A673 (cell line): ENCODE results near the gene SSBP3. TPM values are rescaled to one million over a fixed set of nuclear protein-coding genes. Genes with fewer than 3 reads are reported as not detected.

Experiments used
- BruUV-seq: library from RNA; stranded (reverse); fragments of 400-500 nt; replicated peaks from 2 replicates; lab custom pipeline; 2021; lab: Mats Ljungman, UMichigan
- CTCF ChIA-PET: fragments of 300-600 bp; sonication (Branson Sonifier 250); formaldehyde crosslinking; loops from one replicate; lab custom pipeline; 2022; ENCODE audit warnings: antibody characterized with exemption; lab: Charles Lee
- POLR2A ChIA-PET: fragments of 300-600 bp; sonication (Branson Sonifier 250); formaldehyde crosslinking; loops from one replicate; lab custom pipeline; 2022; ENCODE audit warnings: antibody characterized with exemption; ENCODE audit not compliant: low non-redundant PET; lab: Charles Lee
- DNase-seq: peaks from one replicate; pipeline ENCODE4 v3.0.0-alpha.2; 2015; ENCODE audit warnings: low spot score
- H3K27ac ChIP-seq: fragments of 200-600 bp; sonication (generic); 2 replicates; pipeline ENCODE4 v1.5.1; 2016; ENCODE audit warnings: mixed run types, low read depth, mild to moderate bottlenecking, mixed read lengths, antibody characterized with exemption, low read length; ENCODE audit not compliant: poor library complexity, severe bottlenecking
- H3K27me3 ChIP-seq: fragments of 200-600 bp; sonication (generic); replicated peaks from 2 replicates; pipeline ENCODE4 v1.6.1; 2017; ENCODE audit warnings: mixed run types, low read depth, mild to moderate bottlenecking, mixed read lengths, antibody characterized with exemption, low read length; ENCODE audit not compliant: insufficient read depth, poor library complexity
- H3K36me3 ChIP-seq: fragments of 200-600 bp; sonication (generic); 2 replicates; pipeline ENCODE4 v1.6.1; 2016; ENCODE audit warnings: mixed run types, mild to moderate bottlenecking, mixed read lengths, antibody characterized with exemption, low read length; ENCODE audit not compliant: insufficient read depth, poor library complexity, severe bottlenecking
- H3K4me1 ChIP-seq: fragments of 200-600 bp; sonication (generic); 2 replicates; pipeline ENCODE4 v1.6.1; 2017; ENCODE audit warnings: mixed run types, mild to moderate bottlenecking, mixed read lengths, antibody characterized with exemption, low read length; ENCODE audit not compliant: insufficient read depth, poor library complexity, severe bottlenecking
- H3K4me3 ChIP-seq: fragments of 200-600 bp; sonication (generic); 2 replicates; pipeline ENCODE4 v1.5.1; 2016; ENCODE audit warnings: low read depth, mixed run types, mild to moderate bottlenecking, mixed read lengths, low read length; ENCODE audit not compliant: poor library complexity, severe bottlenecking
- H3K9me3 ChIP-seq: fragments of 200-600 bp; sonication (generic); 2 replicates; pipeline ENCODE4 v1.6.1; 2016; ENCODE audit warnings: mixed run types, low read depth, mild to moderate bottlenecking, mixed read lengths, antibody characterized with exemption, low read length; ENCODE audit not compliant: poor library complexity, severe bottlenecking
- CTCF ChIP-seq: fragments of 300-800, 200-600 bp; sonication (generic); conservative IDR thresholded peaks from 2 replicates; pipeline ENCODE4 v1.5.1; 2017; ENCODE audit warnings: low read depth, mild to moderate bottlenecking, antibody characterized with exemption, low read length, moderate library complexity, mixed read lengths
- EZH2 ChIP-seq: fragments of 200-600 bp; sonication (generic); IDR thresholded peaks from 2 replicates; pipeline ENCODE4 v1.6.1; 2017; ENCODE audit warnings: borderline replicate concordance, low read depth, mild to moderate bottlenecking, mixed read lengths, antibody characterized with exemption, low read length; ENCODE audit not compliant: poor library complexity, severe bottlenecking
- intact Hi-C: fragments of 100-400 bp; cut with micrococcal nuclease; formaldehyde crosslinking; loops from one replicate; pipeline ENCODE4 v1.10.0; 2022; ENCODE audit not compliant: unreplicated experiment
- total RNA-seq: library from RNA; stranded (reverse); gene quantifications from 2 replicates; pipeline ENCODE4 v1.2.3, GENCODE V29; 2021

The SSBP3 gene
- total RNA-seq, 1 experiment from 2014 or later: 43.0 TPM

GRCh38 chr1:54331091-54331772 lies 75.0 kb downstream of the SSBP3 start:
- Histone ChIP-seq H3K36me3 (no peaks in the 10 kb centered on the region), H3K27ac (no peak overlapping the region), H3K27me3 (no peaks in the 10 kb centered on the region), H3K4me1 (peaks cover 48% of the 10 kb centered on the region), H3K4me3 (no peak overlapping the region), H3K9me3 (no peaks in the 10 kb centered on the region)
- no TSS peak for BruUV-seq
- TF ChIP-seq EZH2 (no peak), CTCF (no peak)
- intact Hi-C loops: no loop called here
- CTCF ChIA-PET: no interaction called here
- POLR2A ChIA-PET: no interaction called here
- peak; percentile 24 for DNase-seq

DNA sequence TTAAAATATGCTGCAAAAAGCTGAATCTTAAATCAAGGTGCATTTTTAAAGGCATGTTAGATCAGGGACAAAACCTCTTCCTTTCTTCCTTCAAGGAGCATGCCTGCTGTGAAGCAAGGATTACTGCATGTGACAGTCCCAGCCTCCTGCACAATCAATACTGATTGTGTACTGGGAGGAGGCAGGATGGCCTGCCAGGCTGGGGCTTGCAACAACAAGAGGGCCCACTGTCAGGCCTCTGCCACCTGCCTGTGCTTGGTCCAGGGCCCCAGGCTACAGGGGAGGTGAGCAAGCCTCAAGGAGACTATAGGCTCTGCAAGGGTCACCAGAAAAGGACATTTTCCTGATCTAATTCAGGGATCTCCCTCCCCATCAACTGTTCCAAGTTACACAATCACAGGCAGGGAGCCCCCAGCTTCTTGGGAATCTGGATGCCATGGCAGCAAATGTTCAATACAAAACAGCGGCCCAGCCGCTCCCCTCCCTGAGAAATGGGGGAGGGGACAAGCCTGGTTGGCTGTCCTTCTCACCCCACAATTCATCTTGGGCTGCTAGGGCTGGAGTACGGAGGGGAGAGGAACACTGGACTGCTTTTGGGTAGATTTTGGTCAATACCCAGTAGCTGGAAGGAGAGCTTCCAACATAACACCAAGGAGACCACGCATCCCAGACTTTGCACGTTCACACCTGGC lies 76.7 kb downstream of the SSBP3 start:
- no peak for TF ChIP-seq EZH2
- TF ChIP-seq CTCF: no peak
- intact Hi-C loops: no loop called here
- DNase-seq: no peak
- ChIA-PET POLR2A (no interaction called here), CTCF (no interaction called here)
- Histone ChIP-seq H3K36me3 (no peaks in the 10 kb centered on the region), H3K27ac (no peak overlapping the region), H3K4me3 (no peak overlapping the region), H3K9me3 (no peaks in the 10 kb centered on the region), H3K4me1 (peaks cover 48% of the 10 kb centered on the region), H3K27me3 (no peaks in the 10 kb centered on the region)
- no TSS peak for BruUV-seq

GRCh38 chr1:54328066-54328636 lies 78.0 kb downstream of the SSBP3 start:
- no TSS peak for BruUV-seq
- TF ChIP-seq EZH2: no peak
- TF ChIP-seq CTCF: no peak
- no peaks in the 10 kb centered on the region for H3K27me3 ChIP-seq
- H3K36me3 ChIP-seq: no peaks in the 10 kb centered on the region
- CTCF ChIA-PET: no interaction called here
- H3K27ac ChIP-seq: no peak overlapping the region
- H3K4me1 ChIP-seq: peaks cover 52% of the 10 kb centered on the region
- no peak for DNase-seq
- intact Hi-C loops: no loop called here
- H3K9me3 ChIP-seq: no peaks in the 10 kb centered on the region
- no peak overlapping the region for H3K4me3 ChIP-seq
- POLR2A ChIA-PET: no interaction called here
